Transverse colon (tissue), 4 donors: ENCODE measurements around the gene GPR158.

Source experiments
- POLR2AphosphoS5 ChIP-seq, 3 donors: sonication (generic); formaldehyde crosslinking; IDR thresholded peaks; one replicate each; pipeline ENCODE4 v1.6.1; 2016; ENCODE audit warnings: antibody characterized with exemption in 3 of 3
- TF ChIP-seq, protein P1 (sequence below), 5 experiments: fragments of 200-600 bp in 3 of 5; fragments of 450-650 bp in 2 of 5; sonication (generic) in 3 of 5; IDR thresholded peaks; 1 replicate in 2 of 5; 2 replicates in 3 of 5; pipeline ENCODE4 v1.5.1; 2016 to 2017; ENCODE audit warnings: antibody characterized with exemption in 5 of 5, inconsistent platforms in 3 of 5, mild to moderate bottlenecking in 2 of 5, moderate library complexity in 1 of 5

DNA sequence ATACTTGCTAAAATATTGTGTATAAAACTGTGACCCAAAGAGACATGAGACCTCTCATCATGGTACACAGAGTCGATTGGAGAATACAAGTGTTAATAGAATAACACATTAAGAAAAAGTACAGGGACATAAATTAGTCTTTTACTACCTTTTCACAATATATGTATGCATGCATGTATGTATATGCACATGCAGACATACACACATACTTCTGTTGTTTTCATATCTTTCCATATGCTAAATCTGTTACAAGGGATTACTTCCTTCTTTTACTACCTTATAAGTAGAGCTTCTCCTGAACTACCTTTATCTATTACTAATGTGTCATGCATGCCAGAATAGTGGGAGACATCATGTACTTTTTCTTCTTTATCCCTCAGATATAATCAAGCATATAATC is 131.6 kb downstream of the GPR158 start:
- TF ChIP-seq POLR2AphosphoS5 (IDR thresholded peaks at IDR 0.05), result no peak
- TF ChIP-seq, protein P1, sequence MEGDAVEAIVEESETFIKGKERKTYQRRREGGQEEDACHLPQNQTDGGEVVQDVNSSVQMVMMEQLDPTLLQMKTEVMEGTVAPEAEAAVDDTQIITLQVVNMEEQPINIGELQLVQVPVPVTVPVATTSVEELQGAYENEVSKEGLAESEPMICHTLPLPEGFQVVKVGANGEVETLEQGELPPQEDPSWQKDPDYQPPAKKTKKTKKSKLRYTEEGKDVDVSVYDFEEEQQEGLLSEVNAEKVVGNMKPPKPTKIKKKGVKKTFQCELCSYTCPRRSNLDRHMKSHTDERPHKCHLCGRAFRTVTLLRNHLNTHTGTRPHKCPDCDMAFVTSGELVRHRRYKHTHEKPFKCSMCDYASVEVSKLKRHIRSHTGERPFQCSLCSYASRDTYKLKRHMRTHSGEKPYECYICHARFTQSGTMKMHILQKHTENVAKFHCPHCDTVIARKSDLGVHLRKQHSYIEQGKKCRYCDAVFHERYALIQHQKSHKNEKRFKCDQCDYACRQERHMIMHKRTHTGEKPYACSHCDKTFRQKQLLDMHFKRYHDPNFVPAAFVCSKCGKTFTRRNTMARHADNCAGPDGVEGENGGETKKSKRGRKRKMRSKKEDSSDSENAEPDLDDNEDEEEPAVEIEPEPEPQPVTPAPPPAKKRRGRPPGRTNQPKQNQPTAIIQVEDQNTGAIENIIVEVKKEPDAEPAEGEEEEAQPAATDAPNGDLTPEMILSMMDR (IDR thresholded peaks at IDR 0.05), result no peak
